Smooth muscle cell (in vitro differentiated cells): Measurements from ENCODE around the gene B2M. TPM values are rescaled to one million over a fixed set of nuclear protein-coding genes. Genes with fewer than 3 reads are reported as not detected.

ENCODE experiments used
- DNase-seq: peaks from one replicate; lab custom pipeline; 2025; ENCODE audit not compliant: unreplicated experiment; lab: John Stamatoyannopoulos, UW
- H2AFZ ChIP-seq: fragments of 200-600 bp; sonication (generic); 2 replicates; pipeline ENCODE4 v1.6.0; 2016; ENCODE audit warnings: antibody characterized with exemption, low read depth, mild to moderate bottlenecking
- H3F3A ChIP-seq: fragments of 200-600 bp; sonication (generic); 2 replicates; pipeline ENCODE4 v1.6.0; 2017; ENCODE audit warnings: antibody characterized with exemption, low read depth
- H3K27ac ChIP-seq: fragments of 200-600 bp; sonication (generic); 2 replicates; pipeline ENCODE4 v1.5.1; 2016; ENCODE audit warnings: low read depth, mild to moderate bottlenecking
- H3K27me3 ChIP-seq: fragments of 200-600 bp; sonication (generic); 2 replicates; pipeline ENCODE4 v1.6.1; 2016; ENCODE audit warnings: low read depth, mild to moderate bottlenecking
- H3K36me3 ChIP-seq: fragments of 200-600 bp; sonication (generic); 2 replicates; pipeline ENCODE4 v1.5.1; 2016; ENCODE audit warnings: low read depth
- H3K4me1 ChIP-seq: fragments of 200-600 bp; sonication (generic); 2 replicates; pipeline ENCODE4 v1.5.1; 2016; ENCODE audit warnings: low read depth
- H3K4me2 ChIP-seq: fragments of 200-600 bp; sonication (generic); 2 replicates; pipeline ENCODE4 v1.6.0; 2016; ENCODE audit warnings: mild to moderate bottlenecking
- H3K4me3 ChIP-seq: fragments of 200-600 bp; sonication (generic); 2 replicates; pipeline ENCODE4 v1.5.1; 2016; ENCODE audit warnings: mild to moderate bottlenecking
- H3K79me2 ChIP-seq: fragments of 200-600 bp; sonication (generic); 2 replicates; pipeline ENCODE4 v1.6.0; 2016; ENCODE audit warnings: low read depth, mild to moderate bottlenecking
- H3K9ac ChIP-seq: fragments of 200-600 bp; sonication (generic); 2 replicates; pipeline ENCODE4 v1.6.0; 2016; ENCODE audit warnings: low read depth
- H3K9me3 ChIP-seq: fragments of 200-600 bp; sonication (generic); replicated peaks from 2 replicates; pipeline ENCODE4 v1.5.1; 2016; ENCODE audit warnings: low read depth
- H4K20me1 ChIP-seq: fragments of 200-600 bp; sonication (generic); 2 replicates; pipeline ENCODE4 v1.6.0; 2016; ENCODE audit warnings: low read depth
- CTCF ChIP-seq: fragments of 200-600 bp; sonication (generic); IDR thresholded peaks from 2 replicates; pipeline ENCODE4 v1.5.1; 2017; ENCODE audit warnings: borderline replicate concordance, mild to moderate bottlenecking, antibody characterized with exemption; ENCODE audit not compliant: insufficient read depth, poor library complexity, severe bottlenecking
- WGBS: methylation state at CpG from one replicate; pipeline ENCODE4 v1.1.7; 2016; ENCODE audit warnings: low lambda C conversion rate; 5-methylcytosine and 5-hydroxymethylcytosine counted together
- polyA plus RNA-seq: library from polyadenylated mRNA; unstranded; fragments of >200 nt; fragmentation: Nextera tagmentation; extraction: Ambion mirVana; gene quantifications from 2 replicates; pipeline ENCODE4 v1.2.1, GENCODE V29; 2016
- total RNA-seq: library from RNA; depleted of rRNA; stranded (reverse); fragments of >200 nt; gene quantifications from 2 replicates; pipeline ENCODE4 v1.2.3, GENCODE V29; 2014

B2M gene
- total and polyA plus RNA-seq, 2 experiments from 2014 or later, result 1,861 to 2,067 TPM

- 78% methylated on average over 2 of the region's 2 CpGs for WGBS
- no peak overlapping the region for H3K9ac ChIP-seq
- peaks cover 12% of the 10 kb centered on the region for H3F3A ChIP-seq
- peak overlapping the region; percentile 79 for H3K27ac ChIP-seq
- no peak overlapping the region for H3K4me3 ChIP-seq
- no peak for TF ChIP-seq CTCF
- peak overlapping the region; percentile 90 for H2AFZ ChIP-seq
- no peaks in the 10 kb centered on the region for H3K36me3 ChIP-seq
- H3K79me2 ChIP-seq, result no peaks in the 10 kb centered on the region
- DNase-seq, result no peak
- H4K20me1 ChIP-seq, result no peaks in the 10 kb centered on the region
- H3K9me3 ChIP-seq, result no peaks in the 10 kb centered on the region
- H3K4me2 ChIP-seq, result peak overlapping the region; percentile 36
- H3K4me1 ChIP-seq, result no peaks in the 10 kb centered on the region
- no peaks in the 10 kb centered on the region for H3K27me3 ChIP-seq
These were observed 23.6 kb downstream of the B2M start for GRCh38 chr15:44734839-44735481.

GRCh38 chr15:44735482-44736180, 24.3 kb downstream of the B2M start:
- no peaks in the 10 kb centered on the region for H3K4me1 ChIP-seq
- peaks cover 12% of the 10 kb centered on the region for H3F3A ChIP-seq
- H4K20me1 ChIP-seq, result no peaks in the 10 kb centered on the region
- H3K9ac ChIP-seq, result peak overlapping the region; percentile 27
- H3K36me3 ChIP-seq, result no peaks in the 10 kb centered on the region
- H3K9me3 ChIP-seq, result no peaks in the 10 kb centered on the region
- no peaks in the 10 kb centered on the region for H3K27me3 ChIP-seq
- WGBS, result 43% methylated on average over 8 of the region's 8 CpGs
- TF ChIP-seq CTCF, result no peak
- no peak for DNase-seq
- H3K4me2 ChIP-seq, result peak overlapping the region; percentile 76
- H3K4me3 ChIP-seq, result no peak overlapping the region
- peak overlapping the region; percentile 79 for H3K27ac ChIP-seq
- peak overlapping the region; percentile 90 for H2AFZ ChIP-seq
- no peaks in the 10 kb centered on the region for H3K79me2 ChIP-seq

GRCh38 chr15:44736181-44736765, 25.0 kb downstream of the B2M start, which contains the start of gene TRIM69:
Gene TRIM69, plus strand, starts transcription at chr15:44736528. Its CDS starts 177 bp downstream, at chr15:44736705.
- Histone ChIP-seq H3K27me3 (no peaks in the 10 kb centered on the region), H3K36me3 (no peaks in the 10 kb centered on the region), H3K4me3 (no peak within 1 kb of the TSS), H4K20me1 (no peaks in the 10 kb centered on the region), H3K9me3 (no peaks in the 10 kb centered on the region), H3K4me1 (no peaks in the 10 kb centered on the region), H3K27ac (peak within 1 kb of the TSS; percentile 79), H2AFZ (peak within 1 kb of the TSS; percentile 90), H3K4me2 (peak within 1 kb of the TSS; percentile 76), H3K9ac (peak within 1 kb of the TSS; percentile 27), H3K79me2 (no peaks in the 10 kb centered on the region), H3F3A (peaks cover 12% of the 10 kb centered on the region)
- TF ChIP-seq CTCF, result no peak
- DNase-seq, result no peak
- WGBS, result 83% methylated on average over 3 of the region's 3 CpGs
